GM12874 (cell line): ENCODE measurements around the gene FOXJ3.

Source experiments
- TF ChIP-seq, protein P1 (sequence below): IDR thresholded peaks from 2 replicates; pipeline ENCODE4 v1.5.1; 2011; ENCODE audit warnings: low read depth, mild to moderate bottlenecking, control low read depth, low read length, moderate library complexity; ENCODE audit not compliant: insufficient read depth

FOXJ3 gene

GRCh38 chr1:42369471-42369870 is 34.4 kb upstream of the FOXJ3 start:
- TF ChIP-seq, protein P1, sequence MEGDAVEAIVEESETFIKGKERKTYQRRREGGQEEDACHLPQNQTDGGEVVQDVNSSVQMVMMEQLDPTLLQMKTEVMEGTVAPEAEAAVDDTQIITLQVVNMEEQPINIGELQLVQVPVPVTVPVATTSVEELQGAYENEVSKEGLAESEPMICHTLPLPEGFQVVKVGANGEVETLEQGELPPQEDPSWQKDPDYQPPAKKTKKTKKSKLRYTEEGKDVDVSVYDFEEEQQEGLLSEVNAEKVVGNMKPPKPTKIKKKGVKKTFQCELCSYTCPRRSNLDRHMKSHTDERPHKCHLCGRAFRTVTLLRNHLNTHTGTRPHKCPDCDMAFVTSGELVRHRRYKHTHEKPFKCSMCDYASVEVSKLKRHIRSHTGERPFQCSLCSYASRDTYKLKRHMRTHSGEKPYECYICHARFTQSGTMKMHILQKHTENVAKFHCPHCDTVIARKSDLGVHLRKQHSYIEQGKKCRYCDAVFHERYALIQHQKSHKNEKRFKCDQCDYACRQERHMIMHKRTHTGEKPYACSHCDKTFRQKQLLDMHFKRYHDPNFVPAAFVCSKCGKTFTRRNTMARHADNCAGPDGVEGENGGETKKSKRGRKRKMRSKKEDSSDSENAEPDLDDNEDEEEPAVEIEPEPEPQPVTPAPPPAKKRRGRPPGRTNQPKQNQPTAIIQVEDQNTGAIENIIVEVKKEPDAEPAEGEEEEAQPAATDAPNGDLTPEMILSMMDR = no peak

DNA sequence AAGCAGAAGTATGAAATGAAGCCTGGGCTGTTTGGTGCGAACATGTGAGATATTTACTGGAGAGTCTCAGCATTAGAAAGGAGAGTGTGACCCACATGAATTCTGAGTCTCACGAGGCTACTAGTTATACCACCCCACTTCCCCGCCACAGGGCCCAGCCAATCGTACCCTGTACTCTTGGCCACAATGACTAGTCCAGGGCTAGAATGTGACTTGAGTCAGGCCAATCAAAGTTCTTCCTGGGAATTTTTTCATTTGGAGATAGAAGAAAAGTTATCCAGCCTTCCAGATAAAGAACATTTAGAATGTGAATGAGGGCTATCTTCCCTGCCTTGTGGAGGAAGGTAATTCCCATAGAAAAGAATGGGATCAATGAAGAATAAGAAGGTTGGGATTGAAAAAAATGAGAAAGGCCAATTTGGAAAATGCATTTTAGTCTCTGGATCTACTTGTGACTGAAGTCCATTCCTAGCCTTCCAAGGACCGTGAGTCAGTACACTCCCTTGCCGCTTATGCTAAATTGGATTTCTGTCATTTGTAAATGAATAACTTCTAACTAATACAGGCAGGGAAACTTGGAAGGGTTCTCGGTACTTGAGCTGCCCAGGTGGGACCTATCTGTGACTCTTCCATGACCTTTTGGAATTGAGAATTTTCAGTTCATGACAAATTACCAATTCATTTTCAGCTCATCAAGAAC is 33.2 kb upstream of the FOXJ3 start:
- TF ChIP-seq, protein P1 = no peak

GRCh38 chr1:42365118-42365517 is 30.1 kb upstream of the FOXJ3 start:
- TF ChIP-seq, protein P1 = no peak

DNA sequence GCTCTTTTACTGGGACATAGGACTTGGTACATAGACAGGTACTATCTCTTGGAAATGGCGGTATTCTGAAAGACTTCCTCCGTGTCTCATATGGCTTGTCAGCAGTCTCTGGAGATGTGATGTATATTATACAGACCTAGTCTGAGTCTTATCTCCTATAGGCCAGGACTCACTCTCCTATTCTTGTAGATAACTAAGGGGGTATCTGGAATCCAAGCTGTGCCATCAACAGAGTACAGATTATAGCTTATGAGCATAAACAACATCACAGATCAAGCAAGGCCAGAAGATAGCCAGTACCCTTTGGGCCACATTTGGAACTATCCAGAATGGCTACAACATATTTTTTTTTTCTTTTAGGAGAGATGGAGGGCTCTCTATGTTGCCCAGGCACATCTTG is 29.5 kb upstream of the FOXJ3 start:
- TF ChIP-seq, protein P1 = no peak

DNA sequence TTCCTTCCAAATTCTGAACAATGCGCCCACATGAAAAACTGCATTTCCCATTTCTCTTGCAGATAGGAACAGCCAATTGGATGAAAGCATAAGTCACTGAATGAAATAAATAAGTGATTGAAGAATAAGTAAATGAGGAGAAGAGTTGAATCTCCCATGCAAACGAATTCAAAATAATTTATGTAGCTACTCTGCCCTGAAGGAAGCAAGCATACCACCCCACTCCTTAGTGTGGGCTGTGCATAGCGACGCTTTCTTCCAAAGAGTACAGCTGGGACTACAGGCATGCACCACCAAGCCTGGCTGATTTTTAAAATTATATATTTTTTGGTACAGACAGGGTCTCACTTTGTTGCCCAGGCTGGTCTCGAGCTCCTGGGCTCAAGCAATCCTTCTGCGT is 29.1 kb upstream of the FOXJ3 start:
- TF ChIP-seq, protein P1 = no peak

- TF ChIP-seq, protein P1 = no peak
These were observed 24.4 kb upstream of the FOXJ3 start for GRCh38 chr1:42359466-42359865.

GRCh38 chr1:42358791-42359190 is 23.8 kb upstream of the FOXJ3 start:
- TF ChIP-seq, protein P1 = no peak
